NCI-H2107 treated with DMSO at 0.1 percent for 48 hours (cell line): ENCODE results near the gene ITSN1.
"Not testable (repeated sequence)": the region's sequence is repeated elsewhere in the genome, so short reads cannot be mapped to it uniquely, and the experiment has no call there.

ENCODE experiments used
- DNase-seq: peaks from one replicate; lab custom pipeline; 2025; ENCODE audit not compliant: unreplicated experiment; lab: John Stamatoyannopoulos, UW

ITSN1 gene

DNA sequence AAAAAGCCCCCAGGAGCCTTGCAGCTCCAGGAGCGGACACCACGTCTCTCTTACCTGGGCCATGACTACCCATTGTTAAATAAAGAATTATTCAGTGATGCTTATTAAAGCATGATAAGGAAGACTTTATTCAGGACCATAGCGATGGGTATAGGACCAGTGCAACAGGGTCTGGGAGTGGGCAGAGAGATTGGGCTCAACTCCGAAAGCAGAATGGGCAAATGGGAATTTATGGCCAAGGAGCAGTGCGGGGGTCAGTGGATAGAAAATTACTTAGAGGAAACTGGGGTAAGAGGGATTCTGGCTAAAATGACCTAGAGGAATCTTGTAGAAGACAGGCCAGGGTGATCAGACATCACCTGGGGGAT, 273.9 kb downstream of the ITSN1 start:
- no peak for DNase-seq

DNA sequence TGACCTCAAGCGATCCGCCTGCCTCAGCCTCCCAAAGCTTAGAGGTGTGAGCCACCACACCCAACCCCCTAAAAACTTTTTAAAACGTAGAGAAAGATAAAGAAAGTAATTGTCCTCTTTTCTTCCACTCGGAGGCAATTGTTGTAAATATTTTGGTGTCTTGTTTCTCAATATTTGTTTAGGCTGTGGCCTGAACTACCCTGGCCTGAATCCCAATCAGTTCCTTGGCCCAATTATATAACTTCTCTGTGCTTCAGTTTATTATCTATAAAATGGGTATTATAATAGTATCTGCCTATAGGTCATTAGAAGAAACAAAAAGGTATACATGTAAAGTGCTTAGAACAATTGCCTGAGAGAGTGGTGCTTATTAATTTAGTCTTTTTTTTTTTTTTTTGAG, 275.1 kb downstream of the ITSN1 start:
- DNase-seq, result no peak

DNA sequence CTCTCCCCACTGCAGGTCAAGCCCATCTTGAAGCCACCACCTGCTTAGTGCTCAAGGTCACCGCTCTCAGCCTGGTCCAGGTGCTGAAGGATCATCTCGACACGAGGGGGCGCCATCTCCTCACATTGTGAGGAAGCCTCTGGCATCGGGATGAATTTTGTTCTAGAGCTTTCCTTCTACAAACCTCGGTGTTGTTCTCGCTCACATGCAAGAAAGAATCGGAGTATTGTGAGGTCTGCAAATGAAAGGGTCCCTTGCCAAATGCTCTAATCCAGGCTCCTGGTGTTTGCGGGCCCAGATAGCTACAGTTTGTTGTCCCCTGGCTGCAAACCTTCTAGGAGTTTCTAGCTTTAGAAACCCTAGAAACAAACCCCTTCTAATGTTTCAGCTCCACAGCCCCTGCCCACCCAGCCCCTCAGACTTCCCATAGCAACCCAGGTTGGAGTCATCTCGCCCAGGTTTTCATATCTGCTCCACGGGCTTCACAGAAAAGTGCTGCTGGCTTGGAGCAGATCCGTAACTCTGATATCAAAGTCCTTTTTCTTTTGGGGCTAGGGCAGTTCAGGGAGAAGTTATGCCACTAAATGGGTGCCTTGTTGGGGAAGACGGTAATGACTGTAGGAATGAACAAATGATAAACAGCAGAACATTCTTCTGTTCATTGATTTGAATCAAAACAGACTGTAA, 281.9 kb downstream of the ITSN1 start:
- DNase-seq, result peak; percentile 86

DNA sequence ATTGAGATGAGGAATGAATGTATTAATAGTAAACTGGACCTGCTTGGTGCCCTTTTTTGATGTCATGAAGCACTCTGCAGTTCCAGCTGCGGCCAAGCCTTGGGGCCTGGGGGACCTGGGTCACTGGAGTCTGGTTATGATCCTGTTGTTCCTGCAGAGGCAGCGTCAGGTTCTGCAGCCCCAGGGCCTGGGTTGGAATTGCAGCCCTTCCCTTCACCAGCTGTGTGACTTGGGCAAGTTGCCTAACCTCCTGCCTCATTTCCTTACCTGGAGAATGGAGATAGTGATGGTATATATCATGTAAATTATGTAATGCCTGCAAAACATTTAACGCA, 282.4 kb downstream of the ITSN1 start:
- DNase-seq, result no peak

DNA sequence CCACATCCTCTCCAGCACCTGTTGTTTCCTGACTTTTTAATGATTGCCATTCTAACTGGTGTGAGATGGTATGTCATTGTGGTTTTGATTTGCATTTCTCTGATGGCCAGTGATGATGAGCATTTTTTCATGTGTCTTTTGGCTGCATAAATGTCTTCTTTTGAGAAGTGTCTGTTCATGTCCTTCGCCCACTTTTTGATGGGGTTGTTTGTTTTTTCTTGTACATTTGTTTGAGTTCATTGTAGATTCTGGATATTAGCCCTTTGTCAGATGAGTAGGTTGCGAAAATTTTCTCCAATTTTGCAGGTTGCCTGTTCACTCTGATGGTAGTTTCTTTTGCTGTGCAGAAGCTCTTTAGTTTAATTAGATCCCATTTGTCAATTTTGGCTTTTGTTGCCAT, 283.9 kb downstream of the ITSN1 start:
- DNase-seq, result not testable (repeated sequence)

DNA sequence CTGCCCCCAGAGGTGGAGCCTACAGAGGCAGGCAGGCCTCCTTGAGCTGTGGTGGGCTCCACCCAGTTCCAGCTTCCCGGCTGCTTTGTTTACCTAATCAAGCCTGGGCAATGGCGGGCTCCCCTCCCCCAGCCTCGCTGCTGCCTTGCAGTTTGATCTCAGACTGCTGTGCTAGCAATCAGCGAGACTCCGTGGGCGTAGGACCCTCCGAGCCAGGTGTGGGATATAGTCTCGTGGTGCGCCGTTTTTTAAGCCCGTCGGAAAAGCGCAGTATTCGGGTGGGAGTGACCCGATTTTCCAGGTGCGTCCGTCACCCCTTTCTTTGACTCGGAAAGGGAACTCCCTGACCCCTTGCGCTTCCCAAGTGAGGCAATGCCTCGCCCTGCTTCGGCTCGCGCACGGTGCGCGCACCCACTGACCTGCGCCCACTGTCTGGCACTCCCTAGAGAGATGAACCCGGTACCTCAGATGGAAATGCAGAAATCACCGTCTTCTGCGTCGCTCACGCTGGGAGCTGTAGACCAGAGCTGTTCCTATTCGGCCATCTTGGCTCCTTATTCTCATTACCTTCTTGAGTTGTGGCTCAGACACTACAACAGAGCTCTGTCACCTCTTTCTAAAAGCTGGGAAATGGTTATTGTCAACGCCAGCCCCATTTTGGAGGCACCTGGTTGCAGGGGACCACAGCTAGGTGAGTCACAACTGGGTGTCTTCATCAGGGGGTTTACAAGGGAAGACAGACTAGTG, 288.9 kb downstream of the ITSN1 start:
- not testable (repeated sequence) for DNase-seq

DNA sequence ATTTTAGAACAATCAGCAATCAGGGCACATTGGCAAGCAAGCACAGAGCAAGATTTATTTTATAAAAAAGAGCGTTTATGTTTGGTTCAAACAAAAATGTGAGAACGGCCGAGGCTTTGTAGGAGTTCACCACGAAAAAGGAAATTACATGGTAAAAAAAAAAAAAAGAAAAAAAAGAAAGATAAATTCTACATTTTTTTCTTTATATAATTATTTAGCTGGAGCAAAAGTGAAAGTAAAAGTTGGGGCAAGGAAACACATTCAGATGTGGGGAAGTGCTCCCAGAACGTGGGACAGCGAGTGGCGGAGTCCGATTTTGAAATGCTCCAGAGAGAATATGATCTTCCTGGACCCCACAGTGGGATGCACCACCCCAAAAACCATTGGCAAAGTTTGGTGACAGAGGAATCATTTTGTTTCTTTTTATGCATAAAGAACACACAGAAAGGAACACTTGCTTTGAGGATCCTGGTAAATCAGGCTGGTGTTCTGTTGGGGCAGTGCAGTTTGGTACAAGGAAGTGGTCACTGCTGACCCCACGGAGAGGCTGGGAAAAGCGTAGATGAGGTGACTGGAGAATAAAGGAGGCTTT, 289.6 kb downstream of the ITSN1 start:
- DNase-seq, result no peak

DNA sequence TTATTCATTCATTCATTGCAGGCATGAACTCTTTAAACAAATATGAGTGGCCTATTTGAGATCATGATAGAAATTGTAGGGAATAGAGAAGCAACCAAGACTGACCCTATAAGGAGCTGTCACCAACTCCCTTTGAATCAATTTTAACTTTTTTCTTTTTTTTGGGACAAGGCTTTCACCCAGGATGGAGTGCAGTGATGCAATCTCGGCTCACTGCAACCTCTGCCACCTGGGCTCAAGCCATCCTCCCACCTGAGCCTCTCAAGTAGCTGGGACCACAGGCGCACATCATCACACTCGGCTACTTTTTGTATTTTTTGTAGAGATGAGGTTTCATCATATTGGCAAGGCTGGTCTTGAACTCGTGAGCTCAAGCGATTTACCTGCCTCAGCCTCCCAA, 290.4 kb downstream of the ITSN1 start:
- DNase-seq, result no peak

DNA sequence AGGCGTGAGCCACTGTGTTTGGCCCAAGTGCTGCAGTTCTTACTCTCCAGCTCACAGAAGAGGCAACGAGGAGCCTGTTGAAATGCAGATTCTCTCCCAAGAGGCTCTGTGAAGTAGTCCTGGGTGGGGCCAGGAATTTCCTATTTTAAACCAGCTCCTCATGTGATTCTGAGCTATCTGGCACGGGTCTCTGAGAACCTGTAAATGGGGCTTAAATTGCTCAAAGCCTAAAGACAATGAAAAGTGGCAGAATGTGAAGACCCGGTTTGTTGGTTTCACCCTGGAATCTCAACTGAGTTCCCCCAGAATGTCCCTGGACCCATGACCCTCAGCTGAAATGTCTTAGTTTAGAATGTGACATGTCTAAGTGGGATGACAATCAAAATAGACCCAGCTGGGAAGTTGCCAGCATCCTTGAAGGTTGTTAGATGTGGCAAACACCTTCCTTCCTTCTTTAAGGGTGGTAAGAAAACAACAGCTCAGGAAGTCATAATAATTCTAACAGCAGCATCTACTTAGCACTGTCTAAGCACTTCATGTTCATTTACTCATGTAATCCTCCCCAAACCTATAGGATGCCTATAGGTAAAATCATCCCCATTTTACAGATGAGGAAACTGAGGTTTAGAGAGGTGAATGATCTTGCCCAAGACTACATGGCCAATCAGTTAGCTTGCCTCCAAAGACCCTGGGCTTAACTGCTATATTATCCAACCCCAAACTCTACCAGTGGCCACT, 294.2 kb downstream of the ITSN1 start:
- no peak for DNase-seq

DNA sequence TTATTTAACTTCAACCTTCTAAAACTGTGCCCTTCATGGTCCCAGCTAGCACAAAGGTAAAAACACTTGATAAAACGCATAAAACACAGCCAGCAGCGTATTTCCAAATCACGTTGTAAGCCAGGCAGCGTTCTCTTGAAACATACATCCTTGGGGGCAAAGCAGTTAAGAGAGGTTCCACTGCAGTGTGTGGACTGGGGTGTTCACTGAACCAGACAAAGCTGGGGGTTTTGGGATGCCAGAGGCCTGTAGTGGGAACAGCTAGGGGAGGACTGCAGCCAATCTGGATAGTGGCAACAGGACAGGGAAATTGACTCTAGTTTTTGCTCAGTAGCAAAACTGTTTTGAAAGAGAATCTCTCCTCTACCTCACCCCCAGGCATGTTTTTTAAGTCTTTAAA, 294.8 kb downstream of the ITSN1 start:
- DNase-seq, result no peak

DNA sequence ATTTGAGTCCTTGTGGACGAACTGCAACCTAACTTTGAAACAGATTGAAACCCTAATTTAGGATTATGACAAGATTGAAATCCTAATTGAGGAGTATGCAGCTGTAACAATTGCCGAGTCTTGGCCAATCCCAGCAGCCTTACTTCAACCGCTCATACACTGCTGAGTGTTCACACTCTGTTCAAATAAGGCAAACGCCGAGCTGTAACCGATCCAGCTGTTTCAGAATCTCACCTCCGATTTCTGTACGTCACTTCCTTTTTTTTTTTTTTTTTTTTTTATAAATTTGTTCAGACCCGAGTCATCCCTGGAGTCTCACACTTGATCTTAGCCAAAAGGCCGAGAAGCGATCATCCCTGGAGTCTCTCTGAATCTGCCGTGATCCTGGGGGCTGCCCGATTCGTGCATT, 295.6 kb downstream of the ITSN1 start:
- no peak for DNase-seq

DNA sequence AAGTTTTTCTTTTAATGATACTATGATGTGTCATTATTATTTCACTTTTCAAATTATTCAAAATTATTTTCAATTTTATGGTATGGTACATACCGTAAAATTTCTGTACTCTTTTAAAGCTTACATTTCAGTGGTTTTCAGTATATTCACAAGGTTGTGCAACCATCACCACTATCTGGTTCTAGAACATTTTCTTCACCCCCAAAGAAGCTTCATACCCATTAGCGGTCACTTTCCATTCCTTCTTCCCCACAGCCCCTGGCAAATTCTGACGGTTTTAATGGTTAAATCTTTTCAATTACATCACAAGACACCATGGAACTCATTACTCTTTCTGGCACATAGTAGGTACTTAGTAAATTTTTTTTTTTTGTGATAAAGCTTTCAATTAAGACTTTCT, 296.1 kb downstream of the ITSN1 start:
- no peak for DNase-seq

DNA sequence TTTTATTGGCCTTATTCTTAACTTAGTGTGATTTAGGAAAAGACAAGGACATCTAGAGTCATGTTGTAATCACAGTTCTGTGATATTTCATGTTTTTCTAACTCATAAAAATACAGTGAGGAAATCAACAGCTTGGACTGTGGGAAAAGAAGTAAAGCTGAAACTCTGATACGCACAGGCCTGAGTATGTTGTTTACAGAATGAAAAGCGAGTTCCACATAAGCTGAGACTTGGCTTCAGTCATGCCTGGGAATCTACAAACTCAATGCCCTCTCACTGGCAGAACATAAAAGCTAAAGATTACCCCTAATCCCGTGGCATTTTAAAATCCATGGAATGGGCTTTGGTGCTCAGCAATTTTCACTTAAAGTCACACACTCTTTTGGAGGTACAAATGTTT, 296.9 kb downstream of the ITSN1 start:
- no peak for DNase-seq

DNA sequence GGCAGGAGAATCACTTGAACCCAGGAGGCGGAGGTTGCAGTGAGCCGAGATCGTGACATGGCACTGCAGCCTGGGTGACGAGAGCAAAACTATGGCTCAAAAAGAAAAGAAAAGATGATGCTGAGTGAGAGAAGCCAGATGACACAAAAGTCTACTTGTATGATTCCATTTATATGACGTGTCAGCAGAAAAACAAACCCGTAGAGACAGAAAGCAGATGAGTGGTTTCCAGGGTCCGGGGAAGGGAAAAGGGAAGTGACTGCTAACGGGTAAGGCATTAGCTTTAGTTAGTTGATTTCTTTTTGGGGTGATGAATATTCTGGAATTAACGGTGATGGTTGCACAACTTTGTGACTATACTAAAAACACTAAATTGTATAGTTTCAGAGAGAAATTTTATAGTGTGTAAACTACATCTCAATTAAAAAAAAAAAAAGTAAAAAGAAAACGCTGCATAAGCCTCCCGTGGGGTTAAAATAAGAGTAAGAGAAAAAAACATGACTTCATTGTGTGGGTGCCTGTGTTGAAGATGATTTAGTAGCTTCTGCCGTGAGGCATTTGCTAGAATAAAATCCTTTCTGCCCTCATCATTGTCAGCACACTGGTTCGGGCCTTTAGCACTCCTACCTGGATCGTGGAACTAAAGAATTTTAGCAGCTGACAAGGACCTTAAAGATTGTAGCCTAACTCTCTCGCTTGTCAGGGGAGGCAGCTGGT, 298.0 kb downstream of the ITSN1 start:
- no peak for DNase-seq

DNA sequence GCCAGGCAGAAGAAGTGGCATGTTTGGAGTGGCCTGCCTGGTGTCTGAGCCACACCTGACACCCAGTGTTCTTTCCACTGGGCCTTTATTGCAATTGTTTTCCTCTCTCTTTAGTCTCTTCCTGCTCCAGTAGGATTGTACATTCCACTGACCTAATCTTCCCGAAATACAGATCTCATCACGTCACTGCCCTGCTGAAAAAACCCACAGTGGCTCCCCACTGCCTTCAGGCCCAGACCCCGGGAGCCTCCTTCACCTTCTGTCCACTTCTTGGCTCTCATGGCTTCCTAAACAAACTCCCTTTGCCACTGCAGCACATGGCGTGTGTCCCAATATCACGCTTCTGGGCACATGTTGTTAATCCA, 298.6 kb downstream of the ITSN1 start:
- no peak for DNase-seq

DNA sequence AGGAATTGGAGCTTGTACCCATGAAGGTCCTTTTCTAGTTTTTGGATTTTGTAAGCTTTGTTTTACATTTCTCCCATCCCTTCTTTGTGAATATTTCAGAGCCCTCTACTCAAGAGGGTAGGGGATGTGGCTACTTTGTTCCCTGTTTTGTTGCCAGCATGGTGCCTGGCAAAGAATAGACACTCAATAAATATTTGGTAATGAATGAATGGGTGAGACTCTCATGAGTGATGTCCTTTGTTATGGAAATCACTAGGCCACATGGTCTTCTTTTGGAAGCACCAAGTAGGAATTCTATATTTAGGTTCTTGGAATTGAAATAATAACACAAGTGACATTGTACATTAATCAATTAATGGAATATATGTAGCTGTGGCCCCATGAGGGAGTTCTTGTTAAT, 300.1 kb downstream of the ITSN1 start:
- DNase-seq, result no peak

DNA sequence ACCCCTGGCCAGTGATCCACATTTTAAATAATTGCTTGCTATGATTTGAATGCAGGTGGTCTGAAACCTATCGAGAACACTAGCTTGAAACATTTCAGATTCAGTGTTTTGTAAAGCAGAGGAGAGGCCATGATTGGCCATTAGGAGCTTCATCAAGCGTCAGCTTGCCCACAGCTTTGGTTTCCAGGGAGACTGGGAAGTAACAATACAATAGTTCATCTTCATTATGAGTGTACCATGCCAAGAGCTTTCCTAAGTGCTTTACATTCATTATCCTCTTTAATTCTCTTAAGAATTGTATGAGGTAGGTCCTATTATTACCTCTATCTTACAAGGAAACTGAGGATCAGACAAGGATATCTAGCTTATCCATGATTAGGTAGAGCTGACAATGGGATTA, 301.0 kb downstream of the ITSN1 start:
- DNase-seq, result peak; percentile 89

DNA sequence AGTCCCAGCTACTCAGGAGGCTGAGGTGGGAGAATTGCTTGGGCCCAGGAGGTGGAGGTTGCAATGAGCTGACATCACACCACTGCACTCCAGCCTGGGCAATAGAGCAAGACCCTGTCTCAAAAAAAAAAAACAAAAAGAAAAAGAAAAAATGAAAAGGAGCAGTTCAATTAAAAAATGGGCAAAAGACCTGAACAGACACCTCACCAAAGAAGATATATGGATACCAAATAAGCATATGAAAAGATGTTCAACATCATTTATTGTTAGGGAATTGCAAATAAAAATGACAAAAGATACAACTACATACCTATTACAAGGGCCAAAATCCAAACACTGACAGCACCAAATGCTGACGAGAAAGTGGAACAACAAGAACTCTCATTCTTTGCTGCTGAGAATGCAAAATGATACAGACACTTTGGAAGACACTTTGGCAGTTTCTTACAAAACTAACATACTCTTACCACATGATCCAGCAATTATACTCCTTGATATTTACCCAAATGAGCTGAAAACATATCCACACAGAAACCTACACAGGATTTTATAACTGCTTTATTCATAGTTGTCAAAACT, 302.0 kb downstream of the ITSN1 start:
- no peak for DNase-seq

DNA sequence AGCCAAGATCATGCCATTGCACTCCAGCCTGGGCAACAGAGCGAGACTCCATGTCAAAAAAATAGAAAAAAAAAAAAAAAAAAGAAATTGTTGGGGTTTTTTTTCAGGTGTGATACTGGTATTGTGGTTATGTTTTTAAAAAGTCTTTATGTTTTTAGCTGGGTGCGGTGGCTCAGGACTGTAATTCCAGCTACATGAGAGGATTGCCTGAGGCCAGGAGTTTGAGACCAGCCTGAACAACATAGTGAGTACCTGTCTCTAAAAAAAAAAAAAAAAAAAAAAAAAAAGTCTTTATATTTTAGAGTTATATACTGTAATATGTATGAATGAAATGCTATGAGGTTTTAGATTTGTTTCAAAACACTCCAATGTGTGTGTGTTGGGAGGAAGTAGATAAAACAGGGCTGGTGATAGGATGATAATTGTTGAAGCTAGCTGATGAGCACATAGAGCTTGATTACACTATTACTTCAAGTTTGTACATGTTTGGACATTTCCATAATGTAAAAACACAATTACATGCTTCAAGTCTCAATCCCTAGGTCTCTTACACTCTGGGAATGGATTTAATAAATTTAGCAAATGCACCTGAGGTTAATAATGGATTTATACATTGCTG, 303.5 kb downstream of the ITSN1 start:
- DNase-seq, result no peak

DNA sequence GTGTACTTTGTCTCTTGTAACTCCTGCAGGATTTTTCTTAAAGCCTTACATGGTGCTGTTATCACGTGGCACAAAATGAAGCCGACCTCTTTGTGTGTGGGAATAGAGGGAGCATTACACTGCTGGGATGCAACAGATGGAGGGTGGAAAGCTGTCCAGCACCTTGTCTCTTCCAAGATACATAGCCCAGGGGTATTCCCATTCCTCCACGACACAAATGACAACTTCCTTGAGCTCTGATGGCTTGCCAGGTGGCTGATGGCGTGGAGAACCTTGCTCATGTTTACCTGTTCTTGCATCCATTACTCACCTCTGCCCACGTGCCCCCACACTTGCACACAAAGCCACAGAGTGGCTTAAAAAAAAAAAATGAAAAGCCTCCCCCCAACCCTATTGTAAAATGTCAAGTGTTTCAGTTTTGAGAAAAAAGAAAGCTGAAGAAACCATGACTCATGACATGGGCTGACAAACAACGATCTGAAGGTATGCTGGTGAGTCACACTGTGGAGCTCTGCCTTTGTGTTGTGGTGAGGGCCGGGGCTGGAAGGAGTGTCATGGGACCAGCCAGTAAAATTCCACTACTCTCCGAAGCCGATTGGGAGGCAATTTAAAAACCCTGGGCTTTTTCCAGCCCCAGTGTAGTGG, 305.3 kb downstream of the ITSN1 start:
- peak; percentile 78 for DNase-seq
